Lower leg skin (tissue), 3 donors: Measurements from ENCODE around the gene APOL3.

Experiments used
- CTCF ChIP-seq, 3 donors: fragments of 450-650 bp; IDR thresholded peaks; one replicate each; pipeline ENCODE4 v1.5.1; 2016; ENCODE audit warnings: antibody characterized with exemption in 3 of 3, mild to moderate bottlenecking in 3 of 3, moderate library complexity in 2 of 3
- POLR2A ChIP-seq, 2 donors: fragments of 450-650 bp; IDR thresholded peaks; one replicate each; pipeline ENCODE4 v1.6.1; 2016 to 2017; ENCODE audit warnings: antibody characterized with exemption in 2 of 2, mild to moderate bottlenecking in 1 of 2, moderate library complexity in 1 of 2

GRCh38 chr22:36210224-36210623, 49.7 kb upstream of the APOL3 start:
- no peak for TF ChIP-seq CTCF (IDR thresholded peaks at IDR 0.05)
- TF ChIP-seq POLR2A (IDR thresholded peaks at IDR 0.05), result no peak
